ENCODE measurements around the gene RPUSD4. TPM values are rescaled to one million over a fixed set of nuclear protein-coding genes. Genes with fewer than 3 reads are reported as not detected.

Gene RPUSD4
- total RNA-seq, 1 experiment from 2014 or later, result 39.7 TPM

GRCh38 chr11:126175393-126175792 lies 36.1 kb downstream of the RPUSD4 start:
- POLR2A ChIA-PET (ENCODE audit: unreplicated experiment), result no interaction called here
- Histone ChIP-seq H3K4me3 (ENCODE audit: low read length) (no peak overlapping the region), H3K79me2 (ENCODE audit: low read length) (no peaks in the 10 kb centered on the region), H3K9me3 (ENCODE audit: low read length) (no peaks in the 10 kb centered on the region), H3K27me3 (ENCODE audit: low read length) (no peaks in the 10 kb centered on the region), H3K36me3 (ENCODE audit: low read depth, low read length) (no peaks in the 10 kb centered on the region), H3F3A (ENCODE audit: low read length, unreplicated experiment) (no peaks in the 10 kb centered on the region), H3K4me2 (ENCODE audit: low read length) (no peak overlapping the region), H3K27ac (ENCODE audit: low read length) (no peak overlapping the region), H2AFZ (ENCODE audit: low read length) (no peak overlapping the region), H3K9me2 (replicated peaks; ENCODE audit: low read length) (no peaks in the 10 kb centered on the region), H3K4me1 (ENCODE audit: insufficient read depth, low read length) (no peaks in the 10 kb centered on the region), H3K9ac (ENCODE audit: low read length) (no peak overlapping the region), H4K20me1 (ENCODE audit: low read length) (no peaks in the 10 kb centered on the region)
- no peak for ATAC-seq
- CTCF ChIA-PET, result no interaction called here
- DNase-seq, result no peak
- intact Hi-C loops (cut with micrococcal nuclease), result no loop called here
- BruUV-seq (replicated peaks), result no TSS peak
- TF ChIP-seq EZH2phosphoT487 (IDR thresholded peaks at IDR 0.05; ENCODE audit: borderline replicate concordance, low read length) (no peak), EZH2 (IDR thresholded peaks at IDR 0.05; ENCODE audit: low read length, unreplicated experiment) (no peak), CTCF (conservative IDR thresholded peaks at IDR 0.05; ENCODE audit: low read depth, low read length) (no peak)

- Histone ChIP-seq H3K9ac (ENCODE audit: low read length) (no peak overlapping the region), H3K9me3 (ENCODE audit: low read length) (no peaks in the 10 kb centered on the region), H2AFZ (ENCODE audit: low read length) (no peak overlapping the region), H3K27ac (ENCODE audit: low read length) (no peak overlapping the region), H4K20me1 (ENCODE audit: low read length) (no peaks in the 10 kb centered on the region), H3K4me2 (ENCODE audit: low read length) (no peak overlapping the region), H3K79me2 (ENCODE audit: low read length) (no peaks in the 10 kb centered on the region), H3K4me3 (ENCODE audit: low read length) (no peak overlapping the region), H3K27me3 (ENCODE audit: low read length) (no peaks in the 10 kb centered on the region), H3K36me3 (ENCODE audit: low read depth, low read length) (no peaks in the 10 kb centered on the region), H3K9me2 (replicated peaks; ENCODE audit: low read length) (no peaks in the 10 kb centered on the region), H3K4me1 (ENCODE audit: insufficient read depth, low read length) (no peaks in the 10 kb centered on the region), H3F3A (ENCODE audit: low read length, unreplicated experiment) (no peaks in the 10 kb centered on the region)
- ChIA-PET CTCF (no interaction called here), POLR2A (ENCODE audit: unreplicated experiment) (no interaction called here)
- no peak for TF ChIP-seq EZH2 (IDR thresholded peaks at IDR 0.05; ENCODE audit: low read length, unreplicated experiment)
- TF ChIP-seq CTCF (conservative IDR thresholded peaks at IDR 0.05; ENCODE audit: low read depth, low read length), result no peak
- TF ChIP-seq EZH2phosphoT487 (IDR thresholded peaks at IDR 0.05; ENCODE audit: borderline replicate concordance, low read length), result no peak
- no TSS peak for BruUV-seq (replicated peaks)
- DNase-seq (no peak), ATAC-seq (no peak)
- intact Hi-C loops (cut with micrococcal nuclease), result no loop called here
Measured at GRCh38 chr11:126174816-126175215, 36.6 kb downstream of the RPUSD4 start.

- Histone ChIP-seq H3K4me3 (ENCODE audit: low read length) (no peak overlapping the region), H3K4me2 (ENCODE audit: low read length) (no peak overlapping the region), H3K4me1 (ENCODE audit: insufficient read depth, low read length) (no peaks in the 10 kb centered on the region), H3K9me3 (ENCODE audit: low read length) (no peaks in the 10 kb centered on the region), H3K36me3 (ENCODE audit: low read depth, low read length) (no peaks in the 10 kb centered on the region), H3K9me2 (replicated peaks; ENCODE audit: low read length) (no peaks in the 10 kb centered on the region), H3K27ac (ENCODE audit: low read length) (no peak overlapping the region), H3K27me3 (ENCODE audit: low read length) (no peaks in the 10 kb centered on the region), H3K9ac (ENCODE audit: low read length) (no peak overlapping the region), H3K79me2 (ENCODE audit: low read length) (no peaks in the 10 kb centered on the region), H4K20me1 (ENCODE audit: low read length) (no peaks in the 10 kb centered on the region), H2AFZ (ENCODE audit: low read length) (no peak overlapping the region), H3F3A (ENCODE audit: low read length, unreplicated experiment) (no peaks in the 10 kb centered on the region)
- CTCF ChIA-PET, result no interaction called here
- POLR2A ChIA-PET (ENCODE audit: unreplicated experiment), result no interaction called here
- no peak for TF ChIP-seq CTCF (conservative IDR thresholded peaks at IDR 0.05; ENCODE audit: low read depth, low read length)
- no peak for TF ChIP-seq EZH2 (IDR thresholded peaks at IDR 0.05; ENCODE audit: low read length, unreplicated experiment)
- TF ChIP-seq EZH2phosphoT487 (IDR thresholded peaks at IDR 0.05; ENCODE audit: borderline replicate concordance, low read length), result no peak
- intact Hi-C loops (cut with micrococcal nuclease), result no loop called here
- DNase-seq (no peak), ATAC-seq (no peak)
- no TSS peak for BruUV-seq (replicated peaks)
Measured at GRCh38 chr11:126173257-126173656, 38.2 kb downstream of the RPUSD4 start.

Data from PC-3 (cell line).